ENCODE results near the gene ZNRF3.

Gene ZNRF3

GRCh38 chr22:29011240-29012100 lies 128.1 kb downstream of the ZNRF3 start:
- no peak for DNase-seq (ENCODE audit: low spot score)

- no peak for DNase-seq (ENCODE audit: low spot score)
Observed at GRCh38 chr22:29012101-29012433, 128.7 kb downstream of the ZNRF3 start.

DNA sequence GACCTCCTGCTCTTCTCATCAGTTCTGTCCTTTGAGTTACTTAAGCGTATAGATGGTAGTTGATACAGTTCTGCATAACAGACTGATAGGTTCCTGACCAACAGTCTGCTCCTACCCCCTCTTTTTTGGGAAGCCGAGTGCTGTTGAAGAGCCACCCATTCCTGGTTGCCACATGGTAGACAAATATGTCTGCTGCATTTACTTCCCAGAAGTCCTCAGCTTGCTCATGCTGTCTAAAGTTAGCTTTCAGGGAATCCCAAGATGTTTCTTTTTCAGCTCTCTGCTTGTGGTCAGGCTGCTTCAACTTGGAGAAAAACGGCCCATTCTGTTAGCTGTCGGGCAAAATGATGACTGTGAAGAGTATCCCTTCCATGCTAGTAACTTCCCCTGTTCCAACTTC lies 129.6 kb downstream of the ZNRF3 start:
- DNase-seq (ENCODE audit: low spot score), result no peak

DNA sequence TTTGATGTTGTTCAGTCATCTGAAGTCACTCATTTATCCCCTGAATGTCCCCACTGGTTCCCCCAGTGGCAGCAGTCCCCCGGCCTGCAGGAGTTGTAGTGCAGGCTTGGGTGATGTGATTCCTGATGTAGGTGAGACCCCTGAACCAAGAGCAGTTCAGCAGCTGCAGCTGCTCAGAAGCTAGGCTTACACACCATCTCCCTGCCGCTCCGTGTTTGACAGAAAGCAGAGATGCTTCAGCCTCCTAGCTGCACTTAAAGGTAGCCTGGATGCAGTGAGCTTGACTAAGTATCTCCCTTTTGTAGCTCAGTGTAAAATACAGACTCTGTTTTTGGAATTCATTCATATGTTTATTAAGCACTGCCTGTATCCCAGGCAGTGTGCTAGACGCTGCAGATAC lies 130.9 kb downstream of the ZNRF3 start:
- DNase-seq (ENCODE audit: low spot score), result no peak

DNA sequence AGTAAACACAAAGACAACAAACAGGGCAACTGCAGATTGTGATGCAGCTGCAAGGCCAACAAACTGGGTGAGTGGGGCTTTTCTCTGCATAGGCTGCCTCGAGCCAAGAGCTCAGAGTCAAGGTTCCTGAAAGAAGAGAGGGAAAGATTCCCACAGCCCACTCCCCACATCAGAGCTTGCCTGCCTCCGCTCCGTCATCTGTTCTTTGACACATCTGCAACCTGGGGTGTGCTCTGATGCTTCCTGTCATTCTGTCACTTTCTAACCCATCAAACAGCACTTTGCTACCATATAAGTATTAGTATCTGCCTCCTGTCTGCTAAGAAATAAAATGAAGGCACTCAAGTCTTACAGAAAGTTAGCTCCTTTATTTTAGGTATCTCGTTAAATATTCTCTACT lies 131.4 kb downstream of the ZNRF3 start:
- DNase-seq (ENCODE audit: low spot score), result no peak

GRCh38 chr22:29016067-29016938 lies 132.9 kb downstream of the ZNRF3 start:
- no peak for DNase-seq (ENCODE audit: low spot score)

DNA sequence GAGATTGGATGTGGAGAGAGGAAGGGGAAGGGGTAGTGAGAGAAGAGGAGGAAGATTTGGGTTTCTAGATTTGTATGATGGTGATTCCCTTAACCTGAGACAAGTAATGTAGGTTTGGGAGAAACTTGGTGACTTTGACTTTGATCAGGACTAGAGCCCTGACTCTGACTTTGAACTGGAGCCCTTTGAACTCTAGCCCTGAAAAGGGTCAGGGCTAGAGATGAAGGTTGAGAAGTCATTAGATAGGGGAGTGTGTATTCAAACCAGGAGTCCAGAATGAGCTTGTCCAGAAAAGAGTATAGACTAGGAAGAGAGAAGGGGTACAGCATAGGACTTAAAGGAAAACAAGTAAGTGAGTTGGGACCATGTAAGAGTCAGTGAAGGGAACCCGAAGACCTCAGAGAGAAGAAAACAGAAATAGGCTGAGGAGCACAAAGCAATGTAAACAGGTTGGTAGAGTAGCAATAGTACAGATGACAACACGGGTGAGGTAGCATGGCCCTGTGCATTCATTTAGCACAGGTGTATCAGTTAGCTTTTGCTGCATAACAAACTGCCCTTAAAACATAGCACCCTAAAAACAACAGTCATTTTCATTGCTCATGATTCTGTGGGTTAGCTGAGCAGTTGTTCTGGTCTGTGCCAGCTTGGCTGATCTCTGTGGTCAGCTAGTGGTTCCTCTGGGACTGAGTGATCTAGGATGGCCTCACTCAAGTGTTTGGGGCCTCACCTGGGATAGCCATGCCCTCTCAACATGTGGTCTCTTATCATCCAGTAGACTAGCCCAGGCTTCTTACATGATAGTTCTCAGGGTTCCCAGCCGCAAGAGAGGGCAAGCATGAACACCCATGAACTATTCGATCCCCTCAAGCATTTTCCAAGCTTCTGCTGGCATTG lies 135.2 kb downstream of the ZNRF3 start:
- DNase-seq (ENCODE audit: low spot score), result no peak

DNA sequence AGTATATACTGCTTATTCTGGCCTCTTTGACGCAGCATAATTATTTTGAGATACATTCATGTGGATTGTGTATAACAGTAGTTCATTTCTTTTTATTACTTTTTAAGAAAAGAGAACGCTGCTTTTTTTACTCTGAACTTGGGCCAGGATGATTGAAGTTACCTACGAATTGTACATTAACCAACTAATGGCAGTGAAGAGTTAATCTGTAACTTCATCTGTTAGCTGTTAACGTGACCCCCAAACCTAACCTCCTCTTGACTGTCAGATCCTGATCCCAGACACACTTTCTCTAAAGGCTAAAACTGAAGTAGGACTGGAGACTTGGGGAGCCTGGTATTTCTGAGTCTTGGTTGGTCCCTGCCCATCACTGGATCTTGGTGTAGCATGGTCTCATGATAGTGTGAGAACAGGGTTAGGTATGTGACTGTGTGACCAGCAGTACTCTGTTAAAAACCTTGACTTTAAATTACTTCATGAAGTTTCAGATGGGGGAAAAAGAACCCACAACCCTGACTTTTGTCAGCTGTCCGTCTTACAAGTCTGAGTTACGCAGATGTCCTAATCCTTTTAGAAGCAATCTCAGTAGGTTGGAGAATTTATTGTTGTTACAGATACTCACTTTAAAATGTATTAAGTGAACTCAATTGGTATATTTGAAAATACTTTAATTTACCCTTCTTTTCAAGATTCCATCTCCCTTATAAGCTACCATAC lies 138.9 kb downstream of the ZNRF3 start:
- DNase-seq (ENCODE audit: low spot score), result no peak

- DNase-seq (ENCODE audit: low spot score), result no peak
Observed at GRCh38 chr22:29023172-29023796, 139.9 kb downstream of the ZNRF3 start.

- DNase-seq (ENCODE audit: low spot score), result no peak
Observed at GRCh38 chr22:29026579-29026978, 143.2 kb downstream of the ZNRF3 start.

DNA sequence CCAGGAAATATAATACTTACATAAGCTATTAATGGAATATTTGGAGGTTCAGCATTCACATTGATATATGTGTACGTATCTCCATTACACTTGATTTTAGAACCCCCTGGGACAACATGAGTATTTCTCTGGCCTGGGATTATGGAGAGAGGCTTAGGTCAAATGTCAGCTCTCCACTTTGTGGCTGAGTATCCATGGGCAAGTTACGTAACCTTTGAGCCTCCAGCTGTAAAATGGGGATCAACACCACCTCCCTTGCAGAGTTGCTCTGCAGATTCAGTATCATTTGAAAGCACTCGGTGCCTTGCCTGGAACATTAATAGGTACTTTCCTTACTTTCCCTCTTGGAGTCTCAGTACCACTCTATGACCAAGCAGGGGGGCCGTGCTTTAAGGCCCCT lies 145.1 kb downstream of the ZNRF3 start:
- DNase-seq (ENCODE audit: low spot score), result no peak

DNA sequence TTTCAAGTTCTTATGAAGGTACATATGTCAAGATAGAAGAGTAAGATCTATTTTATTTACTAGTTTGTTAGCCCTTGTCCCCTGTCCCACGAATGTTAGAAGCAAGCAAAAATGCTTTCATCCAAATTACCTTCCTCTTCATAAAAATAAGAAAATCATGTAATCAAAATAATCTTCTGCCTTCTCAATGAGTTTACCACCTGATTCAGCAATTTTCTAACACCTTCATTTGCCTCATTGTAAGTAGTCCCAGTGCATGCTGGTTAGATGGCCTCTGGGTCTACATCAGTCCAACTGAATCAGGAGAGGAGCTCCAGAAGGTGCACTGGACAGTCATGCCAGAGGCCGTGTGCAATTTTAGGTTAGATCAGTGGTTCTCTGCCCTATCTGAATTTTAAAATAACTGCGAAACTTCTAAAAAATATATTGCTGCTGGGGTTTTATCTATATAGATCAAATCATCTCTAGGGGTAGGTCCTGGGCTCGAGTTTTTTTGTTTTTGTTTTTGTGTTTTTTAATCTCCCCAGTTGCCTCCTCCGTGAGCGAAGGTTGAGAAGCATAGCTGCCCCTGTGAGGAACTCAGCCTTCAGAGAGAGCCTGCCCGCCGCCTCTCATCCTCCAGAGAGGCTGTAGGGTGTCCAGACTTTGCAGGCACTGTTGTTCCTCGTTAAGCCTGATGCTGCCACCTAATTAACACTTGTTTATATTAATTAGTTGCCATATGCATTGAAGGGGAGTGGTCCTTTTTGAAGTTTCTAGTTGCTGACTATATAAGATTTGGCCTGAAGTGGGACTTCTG lies 146.0 kb downstream of the ZNRF3 start:
- no peak for DNase-seq (ENCODE audit: low spot score)

DNA sequence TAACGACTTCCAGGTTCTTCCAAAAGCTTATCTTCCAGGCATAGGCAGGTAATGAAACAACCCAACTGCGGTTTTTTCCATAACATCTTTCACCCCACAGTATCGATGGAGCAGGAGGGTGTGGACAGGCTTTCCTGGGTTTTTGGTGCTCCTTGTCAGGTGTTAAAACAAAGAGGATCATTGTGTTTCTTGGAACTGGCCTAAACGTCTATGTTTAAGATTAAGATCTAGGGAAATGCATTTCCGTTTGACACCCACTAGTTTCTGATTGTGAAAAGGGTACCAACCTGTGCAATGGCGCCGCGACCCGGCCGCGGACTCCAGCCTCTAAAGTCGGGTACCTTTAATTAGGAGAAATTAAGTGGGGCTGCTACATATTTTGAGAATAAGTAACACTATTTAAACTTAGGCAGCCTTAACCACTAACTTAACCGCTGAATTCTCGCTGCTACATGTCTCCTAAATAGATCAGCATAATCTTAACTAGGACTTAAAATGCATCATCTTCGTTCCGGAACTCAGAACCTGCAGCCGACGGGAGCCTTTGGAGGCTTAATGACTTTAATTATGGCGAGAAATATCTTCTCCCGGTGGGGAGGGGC lies 146.7 kb downstream of the ZNRF3 start:
- DNase-seq (ENCODE audit: low spot score), result peak; percentile 28

GRCh38 chr22:29030618-29031226 lies 147.3 kb downstream of the ZNRF3 start:
- DNase-seq (ENCODE audit: low spot score), result peak; percentile 65

GRCh38 chr22:29031227-29032011 lies 148.0 kb downstream of the ZNRF3 start:
- DNase-seq (ENCODE audit: low spot score), result peak; percentile 82

DNA sequence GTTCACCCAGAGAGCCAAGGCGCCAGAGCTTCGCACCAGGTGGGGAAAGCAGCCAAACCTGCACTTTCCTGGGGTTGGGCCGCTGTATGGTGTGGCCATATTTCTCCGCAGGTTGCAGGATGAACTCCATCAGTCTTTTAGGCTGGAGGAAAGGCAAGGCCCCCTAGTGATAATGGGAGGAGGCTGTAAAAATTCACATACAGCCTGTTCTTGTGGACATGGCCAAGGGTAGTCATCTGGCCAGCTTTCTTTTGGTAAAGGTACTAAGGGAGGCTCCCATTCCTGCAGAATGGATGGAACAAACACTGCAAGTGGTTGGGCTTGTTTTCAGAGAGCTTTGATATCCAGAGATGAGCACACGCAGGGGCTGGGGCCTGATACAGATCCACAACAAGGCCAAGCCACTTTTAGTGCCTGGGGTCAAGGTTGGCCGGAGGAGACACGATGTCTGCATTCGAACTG lies 148.7 kb downstream of the ZNRF3 start:
- no peak for DNase-seq (ENCODE audit: low spot score)

DNA sequence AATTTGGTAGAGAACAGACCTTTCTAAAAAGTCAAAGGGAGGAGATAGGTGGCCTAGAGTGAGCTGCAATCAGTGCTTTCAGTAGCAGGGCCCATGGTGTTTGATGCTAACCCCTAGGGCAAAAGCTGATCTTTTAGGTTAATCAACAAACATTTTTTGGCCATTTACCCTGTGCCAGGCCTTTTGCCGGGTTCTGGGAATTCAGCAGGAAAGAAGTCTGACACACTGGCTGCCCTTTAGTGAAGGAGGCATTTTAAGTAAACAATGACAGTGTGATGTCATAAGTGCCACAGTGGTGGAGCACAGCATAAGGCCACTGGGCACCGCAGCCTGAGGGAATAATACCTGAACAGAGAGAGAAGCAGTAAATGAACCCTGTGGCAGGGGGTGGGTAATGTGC lies 149.2 kb downstream of the ZNRF3 start:
- DNase-seq (ENCODE audit: low spot score), result no peak

DNA sequence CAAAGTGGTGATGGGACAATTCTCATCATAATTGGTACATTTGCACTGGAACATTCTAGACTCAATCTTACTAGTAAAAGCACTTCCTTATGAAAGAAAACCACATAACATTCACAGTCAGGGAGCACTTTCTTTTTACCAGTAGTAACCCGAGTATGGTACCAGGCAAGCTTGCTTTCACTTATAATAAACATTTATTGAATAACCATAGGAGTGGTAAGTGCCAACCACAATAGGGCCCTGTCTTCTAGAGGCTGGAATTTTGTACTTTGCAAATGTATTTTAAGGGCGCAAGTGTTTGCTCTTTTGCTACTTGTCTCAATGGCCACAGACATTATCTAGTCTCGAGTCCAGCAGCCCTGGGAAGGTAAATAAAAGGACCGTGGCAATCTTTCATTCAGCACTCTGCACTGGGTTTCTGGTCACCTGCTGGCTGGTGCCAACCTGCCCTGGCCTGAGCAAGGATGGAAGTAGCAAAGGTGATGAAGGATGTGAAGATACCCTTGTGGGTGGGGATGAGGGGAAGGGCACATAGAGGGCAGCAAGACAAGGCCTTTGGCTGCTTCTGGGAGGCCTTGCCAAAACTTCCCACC lies 154.1 kb downstream of the ZNRF3 start:
- DNase-seq (ENCODE audit: low spot score), result no peak

All from GM03348 (cell line).